HEK293 (cell line): ENCODE results near the gene RIPK1.

Experiments used
- HOXA7 ChIP-seq: sonication (generic); formaldehyde crosslinking; IDR thresholded peaks from 2 replicates; pipeline ENCODE4 v1.8.1; 2022; ENCODE audit warnings: missing genetic modification reagents, borderline replicate concordance
- RBAK ChIP-seq: fragments of 450-650 bp; formaldehyde crosslinking; IDR thresholded peaks from 2 replicates; pipeline ENCODE4 v1.5.1; 2016; ENCODE audit warnings: missing biosample characterization, missing genetic modification characterization
- ZIC2 ChIP-seq: fragments of 450-650 bp; formaldehyde crosslinking; IDR thresholded peaks from 2 replicates; pipeline ENCODE4 v1.5.1; 2016; ENCODE audit warnings: missing biosample characterization, missing genetic modification characterization
- ZNF146 ChIP-seq: fragments of 450-650 bp; formaldehyde crosslinking; IDR thresholded peaks from 2 replicates; pipeline ENCODE4 v1.5.1; 2016; ENCODE audit warnings: missing biosample characterization, missing genetic modification characterization
- ZNF174 ChIP-seq: fragments of 450-650 bp; formaldehyde crosslinking; IDR thresholded peaks from 2 replicates; pipeline ENCODE4 v1.5.0; 2017; ENCODE audit warnings: missing biosample characterization, mild to moderate bottlenecking, missing genetic modification characterization
- ZNF274 ChIP-seq, 2 experiments: fragments of 200-500 bp in 1 of 2; fragments of 450-650 bp in 1 of 2; sonication (Bioruptor generic) in 1 of 2; formaldehyde crosslinking in 1 of 2; IDR thresholded peaks; 2 replicates each; pipeline versions ENCODE4 v1.5.1 to v1.6.1; 2014 to 2016; ENCODE audit warnings: borderline replicate concordance in 1 of 2, inconsistent platforms in 1 of 2, low read length in 1 of 2, missing biosample characterization in 1 of 2, missing genetic modification characterization in 1 of 2
- ZNF335 ChIP-seq: fragments of 450-650 bp; formaldehyde crosslinking; conservative IDR thresholded peaks from 2 replicates; pipeline ENCODE4 v1.5.1; 2016; ENCODE audit warnings: missing biosample characterization, missing genetic modification characterization
- ZNF544 ChIP-seq: fragments of 450-650 bp; formaldehyde crosslinking; IDR thresholded peaks from 2 replicates; pipeline ENCODE4 v1.5.0; 2017; ENCODE audit warnings: missing biosample characterization, missing genetic modification characterization
- TF ChIP-seq, protein P1 (sequence below): fragments of 450-650 bp; formaldehyde crosslinking; IDR thresholded peaks from 2 replicates; pipeline ENCODE4 v1.5.1; 2016; ENCODE audit warnings: missing biosample characterization, missing genetic modification characterization
- TF ChIP-seq, protein P2 (sequence below): fragments of 450-650 bp; formaldehyde crosslinking; IDR thresholded peaks from 2 replicates; pipeline ENCODE4 v1.5.1; 2016; ENCODE audit warnings: missing biosample characterization, missing genetic modification characterization
- TF ChIP-seq, protein P3 (sequence below): fragments of 450-650 bp; formaldehyde crosslinking; IDR thresholded peaks from 2 replicates; pipeline ENCODE4 v1.5.1; 2016; ENCODE audit warnings: missing biosample characterization, missing genetic modification characterization
- TF ChIP-seq, protein P4 (sequence below): fragments of 450-650 bp; formaldehyde crosslinking; IDR thresholded peaks from 2 replicates; pipeline ENCODE4 v1.5.1; 2016; ENCODE audit warnings: missing biosample characterization, missing genetic modification characterization
- TF ChIP-seq, protein P5 (sequence below): fragments of 450-650 bp; formaldehyde crosslinking; IDR thresholded peaks from 2 replicates; pipeline ENCODE4 v1.5.1; 2016; ENCODE audit warnings: missing biosample characterization, missing genetic modification characterization, low read depth
- TF ChIP-seq, protein P6 (sequence below): sonication (generic); formaldehyde crosslinking; IDR thresholded peaks from 2 replicates; pipeline ENCODE4 v1.8.1; 2022; ENCODE audit warnings: mild to moderate bottlenecking, moderate library complexity, missing genetic modification reagents

DNA sequence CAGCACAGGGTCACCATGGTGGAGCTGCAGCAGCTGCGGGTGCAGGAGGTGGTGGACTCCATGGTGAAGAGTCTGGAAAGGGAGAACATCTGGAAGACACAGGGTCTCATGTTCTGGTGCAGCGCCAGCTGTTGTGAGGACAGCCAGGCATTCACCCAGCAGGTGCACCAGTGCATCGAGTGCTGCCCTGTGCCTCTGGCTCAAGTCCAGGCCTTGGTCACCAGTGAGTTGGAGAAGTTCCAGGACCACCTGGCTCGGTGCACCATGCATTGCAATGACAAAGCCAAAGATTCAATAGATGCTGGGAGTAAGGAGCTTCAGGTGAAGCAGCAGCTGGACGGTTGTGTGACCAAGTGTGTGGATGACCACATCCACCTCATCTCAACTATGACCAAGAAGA is 22.9 kb upstream of the RIPK1 start:
- TF ChIP-seq RBAK, result no peak
- no peak for TF ChIP-seq ZNF544 (tag by site-specific recombination)
- TF ChIP-seq ZNF174, result no peak
- TF ChIP-seq, protein P1, sequence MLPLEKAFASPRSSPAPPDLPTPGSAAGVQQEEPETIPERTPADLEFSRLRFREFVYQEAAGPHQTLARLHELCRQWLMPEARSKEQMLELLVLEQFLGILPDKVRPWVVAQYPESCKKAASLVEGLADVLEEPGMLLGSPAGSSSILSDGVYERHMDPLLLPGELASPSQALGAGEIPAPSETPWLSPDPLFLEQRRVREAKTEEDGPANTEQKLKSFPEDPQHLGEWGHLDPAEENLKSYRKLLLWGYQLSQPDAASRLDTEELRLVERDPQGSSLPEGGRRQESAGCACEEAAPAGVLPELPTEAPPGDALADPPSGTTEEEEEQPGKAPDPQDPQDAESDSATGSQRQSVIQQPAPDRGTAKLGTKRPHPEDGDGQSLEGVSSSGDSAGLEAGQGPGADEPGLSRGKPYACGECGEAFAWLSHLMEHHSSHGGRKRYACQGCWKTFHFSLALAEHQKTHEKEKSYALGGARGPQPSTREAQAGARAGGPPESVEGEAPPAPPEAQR (tag by site-specific recombination), result no peak
- no peak for TF ChIP-seq HOXA7 (CRISPR knock-in tag)
- TF ChIP-seq ZNF274 (IDR thresholded peaks at IDR 0.05; ENCODE audit: low read length), result no peak
- no peak for TF ChIP-seq ZNF274 (tag by site-specific recombination; IDR thresholded peaks at IDR 0.05; ENCODE audit: borderline replicate concordance)
- TF ChIP-seq, protein P2, sequence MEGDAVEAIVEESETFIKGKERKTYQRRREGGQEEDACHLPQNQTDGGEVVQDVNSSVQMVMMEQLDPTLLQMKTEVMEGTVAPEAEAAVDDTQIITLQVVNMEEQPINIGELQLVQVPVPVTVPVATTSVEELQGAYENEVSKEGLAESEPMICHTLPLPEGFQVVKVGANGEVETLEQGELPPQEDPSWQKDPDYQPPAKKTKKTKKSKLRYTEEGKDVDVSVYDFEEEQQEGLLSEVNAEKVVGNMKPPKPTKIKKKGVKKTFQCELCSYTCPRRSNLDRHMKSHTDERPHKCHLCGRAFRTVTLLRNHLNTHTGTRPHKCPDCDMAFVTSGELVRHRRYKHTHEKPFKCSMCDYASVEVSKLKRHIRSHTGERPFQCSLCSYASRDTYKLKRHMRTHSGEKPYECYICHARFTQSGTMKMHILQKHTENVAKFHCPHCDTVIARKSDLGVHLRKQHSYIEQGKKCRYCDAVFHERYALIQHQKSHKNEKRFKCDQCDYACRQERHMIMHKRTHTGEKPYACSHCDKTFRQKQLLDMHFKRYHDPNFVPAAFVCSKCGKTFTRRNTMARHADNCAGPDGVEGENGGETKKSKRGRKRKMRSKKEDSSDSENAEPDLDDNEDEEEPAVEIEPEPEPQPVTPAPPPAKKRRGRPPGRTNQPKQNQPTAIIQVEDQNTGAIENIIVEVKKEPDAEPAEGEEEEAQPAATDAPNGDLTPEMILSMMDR, result no peak
- TF ChIP-seq ZNF146, result no peak
- TF ChIP-seq ZNF335 (tag by site-specific recombination), result no peak
- TF ChIP-seq, protein P3, sequence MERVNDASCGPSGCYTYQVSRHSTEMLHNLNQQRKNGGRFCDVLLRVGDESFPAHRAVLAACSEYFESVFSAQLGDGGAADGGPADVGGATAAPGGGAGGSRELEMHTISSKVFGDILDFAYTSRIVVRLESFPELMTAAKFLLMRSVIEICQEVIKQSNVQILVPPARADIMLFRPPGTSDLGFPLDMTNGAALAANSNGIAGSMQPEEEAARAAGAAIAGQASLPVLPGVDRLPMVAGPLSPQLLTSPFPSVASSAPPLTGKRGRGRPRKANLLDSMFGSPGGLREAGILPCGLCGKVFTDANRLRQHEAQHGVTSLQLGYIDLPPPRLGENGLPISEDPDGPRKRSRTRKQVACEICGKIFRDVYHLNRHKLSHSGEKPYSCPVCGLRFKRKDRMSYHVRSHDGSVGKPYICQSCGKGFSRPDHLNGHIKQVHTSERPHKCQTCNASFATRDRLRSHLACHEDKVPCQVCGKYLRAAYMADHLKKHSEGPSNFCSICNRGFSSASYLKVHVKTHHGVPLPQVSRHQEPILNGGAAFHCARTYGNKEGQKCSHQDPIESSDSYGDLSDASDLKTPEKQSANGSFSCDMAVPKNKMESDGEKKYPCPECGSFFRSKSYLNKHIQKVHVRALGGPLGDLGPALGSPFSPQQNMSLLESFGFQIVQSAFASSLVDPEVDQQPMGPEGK, result no peak
- TF ChIP-seq, protein P4, sequence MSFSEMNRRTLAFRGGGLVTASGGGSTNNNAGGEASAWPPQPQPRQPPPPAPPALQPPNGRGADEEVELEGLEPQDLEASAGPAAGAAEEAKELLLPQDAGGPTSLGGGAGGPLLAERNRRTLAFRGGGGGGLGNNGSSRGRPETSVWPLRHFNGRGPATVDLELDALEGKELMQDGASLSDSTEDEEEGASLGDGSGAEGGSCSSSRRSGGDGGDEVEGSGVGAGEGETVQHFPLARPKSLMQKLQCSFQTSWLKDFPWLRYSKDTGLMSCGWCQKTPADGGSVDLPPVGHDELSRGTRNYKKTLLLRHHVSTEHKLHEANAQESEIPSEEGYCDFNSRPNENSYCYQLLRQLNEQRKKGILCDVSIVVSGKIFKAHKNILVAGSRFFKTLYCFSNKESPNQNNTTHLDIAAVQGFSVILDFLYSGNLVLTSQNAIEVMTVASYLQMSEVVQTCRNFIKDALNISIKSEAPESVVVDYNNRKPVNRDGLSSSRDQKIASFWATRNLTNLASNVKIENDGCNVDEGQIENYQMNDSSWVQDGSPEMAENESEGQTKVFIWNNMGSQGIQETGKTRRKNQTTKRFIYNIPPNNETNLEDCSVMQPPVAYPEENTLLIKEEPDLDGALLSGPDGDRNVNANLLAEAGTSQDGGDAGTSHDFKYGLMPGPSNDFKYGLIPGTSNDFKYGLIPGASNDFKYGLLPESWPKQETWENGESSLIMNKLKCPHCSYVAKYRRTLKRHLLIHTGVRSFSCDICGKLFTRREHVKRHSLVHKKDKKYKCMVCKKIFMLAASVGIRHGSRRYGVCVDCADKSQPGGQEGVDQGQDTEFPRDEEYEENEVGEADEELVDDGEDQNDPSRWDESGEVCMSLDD (tag by site-specific recombination), result no peak
- TF ChIP-seq ZIC2 (tag by site-specific recombination), result peak; percentile 65
- TF ChIP-seq, protein P5, sequence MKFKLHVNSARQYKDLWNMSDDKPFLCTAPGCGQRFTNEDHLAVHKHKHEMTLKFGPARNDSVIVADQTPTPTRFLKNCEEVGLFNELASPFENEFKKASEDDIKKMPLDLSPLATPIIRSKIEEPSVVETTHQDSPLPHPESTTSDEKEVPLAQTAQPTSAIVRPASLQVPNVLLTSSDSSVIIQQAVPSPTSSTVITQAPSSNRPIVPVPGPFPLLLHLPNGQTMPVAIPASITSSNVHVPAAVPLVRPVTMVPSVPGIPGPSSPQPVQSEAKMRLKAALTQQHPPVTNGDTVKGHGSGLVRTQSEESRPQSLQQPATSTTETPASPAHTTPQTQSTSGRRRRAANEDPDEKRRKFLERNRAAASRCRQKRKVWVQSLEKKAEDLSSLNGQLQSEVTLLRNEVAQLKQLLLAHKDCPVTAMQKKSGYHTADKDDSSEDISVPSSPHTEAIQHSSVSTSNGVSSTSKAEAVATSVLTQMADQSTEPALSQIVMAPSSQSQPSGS (tag by site-specific recombination), result no peak
- TF ChIP-seq, protein P6, sequence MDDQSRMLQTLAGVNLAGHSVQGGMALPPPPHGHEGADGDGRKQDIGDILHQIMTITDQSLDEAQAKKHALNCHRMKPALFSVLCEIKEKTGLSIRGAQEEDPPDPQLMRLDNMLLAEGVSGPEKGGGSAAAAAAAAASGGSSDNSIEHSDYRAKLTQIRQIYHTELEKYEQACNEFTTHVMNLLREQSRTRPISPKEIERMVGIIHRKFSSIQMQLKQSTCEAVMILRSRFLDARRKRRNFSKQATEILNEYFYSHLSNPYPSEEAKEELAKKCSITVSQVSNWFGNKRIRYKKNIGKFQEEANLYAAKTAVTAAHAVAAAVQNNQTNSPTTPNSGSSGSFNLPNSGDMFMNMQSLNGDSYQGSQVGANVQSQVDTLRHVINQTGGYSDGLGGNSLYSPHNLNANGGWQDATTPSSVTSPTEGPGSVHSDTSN, result no peak
